HG03575 (cell line): ENCODE results near the gene RNGTT.
"Not testable (repeated sequence)": the region's sequence is repeated elsewhere in the genome, so short reads cannot be mapped to it uniquely, and the experiment has no call there.

ENCODE experiments used
- ATAC-seq: cut with Tn5 transposase; IDR thresholded peaks from one replicate; pipeline ENCODE4 v1.9.1; 2021; ENCODE audit not compliant: unreplicated experiment, insufficient number of reproducible peaks, low FRiP score; ENCODE audit errors: extremely low read depth

Gene RNGTT

GRCh38 chr6:88963139-88964090 lies at the start of gene RNGTT:
Gene RNGTT, minus strand, starts transcription at chr6:88963618. Its CDS starts 209 bp downstream, at chr6:88963409.
- ATAC-seq = peak; percentile 81

GRCh38 chr6:89011436-89011835 lies 48.0 kb upstream of the RNGTT start:
- ATAC-seq = no peak

- no peak for ATAC-seq
These were observed 47.4 kb upstream of the RNGTT start for GRCh38 chr6:89010825-89011224.

GRCh38 chr6:89009624-89010059 lies 46.2 kb upstream of the RNGTT start:
- no peak for ATAC-seq

- ATAC-seq = no peak
These were observed 45.5 kb upstream of the RNGTT start for GRCh38 chr6:89008815-89009374.

- no peak for ATAC-seq
These were observed 44.8 kb upstream of the RNGTT start for GRCh38 chr6:89008001-89008814.

GRCh38 chr6:89007209-89008000 lies 44.0 kb upstream of the RNGTT start:
- no peak for ATAC-seq

- ATAC-seq = no peak
These were observed 39.1 kb upstream of the RNGTT start for GRCh38 chr6:89002523-89002922.

GRCh38 chr6:88997327-88997726 lies 33.9 kb upstream of the RNGTT start:
- no peak for ATAC-seq

GRCh38 chr6:88992741-88993552 lies 29.5 kb upstream of the RNGTT start:
- ATAC-seq = no peak

- ATAC-seq = no peak
These were observed 25.8 kb upstream of the RNGTT start for GRCh38 chr6:88989215-88989614.

GRCh38 chr6:88987922-88988321 lies 24.5 kb upstream of the RNGTT start:
- ATAC-seq = no peak

GRCh38 chr6:88985901-88986300 lies 22.5 kb upstream of the RNGTT start:
- ATAC-seq = no peak

GRCh38 chr6:88984606-88985005 lies 21.2 kb upstream of the RNGTT start:
- no peak for ATAC-seq

- no peak for ATAC-seq
These were observed 20.7 kb upstream of the RNGTT start for GRCh38 chr6:88984152-88984551.

- ATAC-seq = no peak
These were observed 20.1 kb upstream of the RNGTT start for GRCh38 chr6:88983532-88983931.

- not testable (repeated sequence) for ATAC-seq
These were observed 19.7 kb upstream of the RNGTT start for GRCh38 chr6:88983129-88983528.

- no peak for ATAC-seq
These were observed 19.3 kb upstream of the RNGTT start for GRCh38 chr6:88982720-88983119.
